Loucy (cell line): ENCODE measurements around the gene CEP295NL.

Experiments
- CTCF ChIP-seq: fragments of 200-600 bp; sonication (generic); conservative IDR thresholded peaks from 2 replicates; pipeline ENCODE4 v1.5.1; 2014; ENCODE audit warnings: mild to moderate bottlenecking, antibody characterized with exemption, low read length
- EZH2phosphoT487 ChIP-seq: fragments of 200-600 bp; IDR thresholded peaks from 2 replicates; pipeline ENCODE4 v1.6.1; 2018; ENCODE audit warnings: antibody characterized with exemption, mild to moderate bottlenecking, moderate library complexity, borderline replicate concordance

DNA sequence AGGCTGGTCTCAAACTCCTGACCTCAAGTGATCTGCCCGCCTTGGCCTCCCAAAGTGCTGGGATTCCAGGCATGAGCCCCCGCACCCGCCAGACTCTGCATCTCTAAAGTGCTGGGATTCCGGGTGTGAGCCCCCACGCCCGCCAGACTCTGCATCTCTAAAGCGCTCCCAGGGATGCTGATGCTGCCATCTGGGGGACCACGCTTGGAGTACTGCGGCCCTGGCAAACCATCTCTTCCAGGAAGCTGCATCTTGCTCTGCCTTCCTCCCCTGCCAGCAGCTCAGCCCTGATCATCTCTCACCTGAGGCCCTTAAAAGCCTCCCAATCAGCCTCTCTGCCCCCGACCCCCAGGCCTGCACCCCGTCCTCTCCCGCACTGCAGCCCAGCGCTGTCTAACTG is 4.1 kb downstream of the CEP295NL start:
- no peak for TF ChIP-seq CTCF
- no peak for TF ChIP-seq EZH2phosphoT487
